Stimulated activated naive CD8-positive, alpha-beta T cell treated with anti-CD3 and anti-CD28 coated beads, Interleukin-15, Interleukin-2, amounts not matched to agents 100 ng/mL and 50 ng/mL, for 24 hours (primary cell): ENCODE results near the gene B3GNT7.
A peak's percentile ranks its signal among the peaks of the same experiment; 100 is the strongest.
"Not testable (repeated sequence)": the region's sequence is repeated elsewhere in the genome, so short reads cannot be mapped to it uniquely, and the experiment has no call there.

Experiments used
- H3K27ac Mint-ChIP-seq: one replicate; pipeline ENCODE4 v1.8.0; 2021; ENCODE audit warnings: mild to moderate bottlenecking, mixed read lengths
- H3K27me3 Mint-ChIP-seq: one replicate; pipeline ENCODE4 v1.8.0; 2021; ENCODE audit warnings: mixed read lengths
- H3K36me3 Mint-ChIP-seq: one replicate; pipeline ENCODE4 v1.8.0; 2021; ENCODE audit warnings: low read depth, mixed read lengths
- H3K4me1 Mint-ChIP-seq: one replicate; pipeline ENCODE4 v1.8.0; 2021; ENCODE audit warnings: low read depth, mixed read lengths
- H3K4me3 Mint-ChIP-seq: one replicate; pipeline ENCODE4 v1.8.0; 2021; ENCODE audit warnings: mild to moderate bottlenecking, mixed read lengths
- H3K9me3 Mint-ChIP-seq: one replicate; pipeline ENCODE4 v1.8.0; 2021; ENCODE audit warnings: mixed read lengths

B3GNT7 gene

GRCh38 chr2:231374771-231375170, 20.7 kb upstream of the B3GNT7 start:
- Mint-ChIP-seq H3K9me3 (no peaks in the 10 kb centered on the region), H3K27me3 (no peaks in the 10 kb centered on the region), H3K36me3 (no peaks in the 10 kb centered on the region), H3K27ac (no peak overlapping the region), H3K4me3 (no peak overlapping the region), H3K4me1 (no peaks in the 10 kb centered on the region)

GRCh38 chr2:231375994-231376615, 19.4 kb upstream of the B3GNT7 start:
- H3K9me3 Mint-ChIP-seq, H3K36me3 Mint-ChIP-seq, H3K27ac Mint-ChIP-seq, H3K4me3 Mint-ChIP-seq, H3K4me1 Mint-ChIP-seq, H3K27me3 Mint-ChIP-seq: not testable (repeated sequence)

- Mint-ChIP-seq H3K4me1 (no peaks in the 10 kb centered on the region), H3K36me3 (no peaks in the 10 kb centered on the region), H3K27ac (no peak overlapping the region), H3K27me3 (no peaks in the 10 kb centered on the region), H3K9me3 (no peaks in the 10 kb centered on the region), H3K4me3 (no peak overlapping the region)
Observed at GRCh38 chr2:231376857-231377256, 18.7 kb upstream of the B3GNT7 start.

GRCh38 chr2:231378026-231378722, 17.3 kb upstream of the B3GNT7 start:
- Mint-ChIP-seq H3K36me3 (no peaks in the 10 kb centered on the region), H3K27me3 (no peaks in the 10 kb centered on the region), H3K9me3 (no peaks in the 10 kb centered on the region), H3K27ac (no peak overlapping the region), H3K4me1 (no peaks in the 10 kb centered on the region), H3K4me3 (no peak overlapping the region)

DNA sequence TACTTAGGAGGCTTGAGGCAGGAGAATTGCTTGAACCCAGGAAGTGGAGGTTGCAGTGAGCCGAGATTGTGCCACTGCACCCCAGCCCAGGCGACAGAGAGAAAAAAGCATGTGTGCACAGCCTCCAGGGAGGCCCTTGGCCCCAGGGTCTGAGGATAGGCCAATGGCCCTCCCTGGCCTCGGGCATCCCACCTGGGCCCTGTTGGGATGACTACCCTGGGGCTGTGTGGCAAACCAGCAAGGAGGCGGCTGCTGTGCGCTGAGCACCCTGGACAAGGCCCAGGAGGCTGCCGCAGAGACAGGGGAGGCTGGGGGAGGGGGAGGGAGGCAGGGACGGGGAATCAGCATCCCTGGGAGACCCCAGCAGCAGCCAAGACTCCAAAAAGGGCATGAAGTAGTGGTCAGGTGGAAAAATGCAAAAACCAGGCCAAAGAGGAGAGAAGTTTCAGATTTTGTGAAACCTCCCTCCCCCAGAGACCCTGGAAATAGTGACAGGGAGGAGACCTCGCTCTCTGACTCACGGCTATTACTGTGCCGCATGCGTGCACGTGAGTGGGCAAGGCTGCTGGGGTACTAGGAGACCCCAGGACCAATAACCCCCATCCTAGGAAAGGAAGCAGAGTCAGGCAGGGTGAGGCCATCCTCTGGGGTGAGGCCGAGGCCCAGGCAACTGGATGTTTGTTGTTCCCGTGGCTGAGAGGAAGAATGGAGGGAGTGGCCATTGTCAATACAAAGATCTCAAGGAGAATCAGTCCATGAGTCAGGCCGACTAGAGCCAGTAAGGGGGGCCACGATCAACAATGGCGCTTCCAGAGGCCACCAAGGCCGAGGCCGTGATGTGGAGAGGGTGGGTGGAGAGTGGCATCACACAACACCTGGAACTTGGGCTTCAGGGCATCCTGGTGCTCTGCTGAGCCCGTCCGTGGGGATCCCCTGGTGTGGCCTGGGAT, 16.0 kb upstream of the B3GNT7 start:
- no peaks in the 10 kb centered on the region for H3K27me3 Mint-ChIP-seq
- H3K36me3 Mint-ChIP-seq: no peaks in the 10 kb centered on the region
- H3K4me1 Mint-ChIP-seq: no peaks in the 10 kb centered on the region
- peaks cover 4% of the 10 kb centered on the region for H3K9me3 Mint-ChIP-seq
- no peak overlapping the region for H3K27ac Mint-ChIP-seq
- no peak overlapping the region for H3K4me3 Mint-ChIP-seq

- no peak overlapping the region for H3K4me3 Mint-ChIP-seq
- H3K9me3 Mint-ChIP-seq: peaks cover 11% of the 10 kb centered on the region
- H3K36me3 Mint-ChIP-seq: no peaks in the 10 kb centered on the region
- H3K27me3 Mint-ChIP-seq: no peaks in the 10 kb centered on the region
- H3K4me1 Mint-ChIP-seq: no peaks in the 10 kb centered on the region
- no peak overlapping the region for H3K27ac Mint-ChIP-seq
Observed at GRCh38 chr2:231380307-231380706, 15.2 kb upstream of the B3GNT7 start.

- H3K27ac Mint-ChIP-seq: peak overlapping the region; percentile 41
- H3K27me3 Mint-ChIP-seq: no peaks in the 10 kb centered on the region
- H3K9me3 Mint-ChIP-seq: peaks cover 11% of the 10 kb centered on the region
- no peaks in the 10 kb centered on the region for H3K36me3 Mint-ChIP-seq
- no peaks in the 10 kb centered on the region for H3K4me1 Mint-ChIP-seq
- H3K4me3 Mint-ChIP-seq: no peak overlapping the region
Observed at GRCh38 chr2:231380991-231381847, 14.3 kb upstream of the B3GNT7 start.

GRCh38 chr2:231382116-231382515, 13.4 kb upstream of the B3GNT7 start:
- H3K4me3 Mint-ChIP-seq: no peak overlapping the region
- no peaks in the 10 kb centered on the region for H3K27me3 Mint-ChIP-seq
- no peaks in the 10 kb centered on the region for H3K4me1 Mint-ChIP-seq
- no peaks in the 10 kb centered on the region for H3K36me3 Mint-ChIP-seq
- H3K9me3 Mint-ChIP-seq: peaks cover 11% of the 10 kb centered on the region
- H3K27ac Mint-ChIP-seq: no peak overlapping the region

DNA sequence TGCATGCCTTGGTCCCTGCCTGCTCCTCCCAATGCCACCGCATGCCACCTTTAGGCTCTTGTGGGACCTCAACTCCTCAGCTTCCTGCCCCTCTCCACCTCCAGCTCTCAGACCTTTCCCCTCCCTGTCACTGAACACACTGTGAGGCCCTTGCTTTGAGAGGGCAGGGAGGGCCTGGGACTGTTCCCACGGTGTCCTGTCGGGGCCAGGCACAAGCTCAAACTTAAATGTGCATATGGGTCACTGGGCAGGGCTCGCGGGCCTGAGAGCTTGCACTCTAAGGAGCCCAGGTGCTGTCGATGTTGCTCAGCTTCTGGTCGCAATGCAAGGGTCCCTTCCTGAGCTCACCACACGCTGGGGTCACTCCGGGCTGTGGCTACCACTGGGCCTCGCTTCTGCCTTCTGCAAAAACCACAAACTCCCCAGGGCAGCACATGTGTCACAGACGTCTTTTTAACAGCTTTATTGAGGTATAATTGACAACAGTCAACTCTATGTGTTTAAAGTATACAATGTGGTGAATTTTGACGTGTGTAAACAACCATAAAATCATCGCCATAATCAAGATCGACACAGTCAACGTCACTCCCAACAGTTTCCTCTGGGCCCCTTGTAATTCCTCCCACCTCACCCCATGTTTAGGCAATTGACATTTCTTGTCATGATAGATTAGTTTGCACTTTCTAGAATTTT, 11.9 kb upstream of the B3GNT7 start:
- Mint-ChIP-seq H3K9me3 (peaks cover 11% of the 10 kb centered on the region), H3K4me1 (no peaks in the 10 kb centered on the region), H3K36me3 (no peaks in the 10 kb centered on the region), H3K27me3 (no peaks in the 10 kb centered on the region), H3K4me3 (no peak overlapping the region), H3K27ac (no peak overlapping the region)

- Mint-ChIP-seq H3K27ac (no peak overlapping the region), H3K4me3 (no peak overlapping the region), H3K9me3 (peaks cover 11% of the 10 kb centered on the region), H3K36me3 (no peaks in the 10 kb centered on the region), H3K4me1 (no peaks in the 10 kb centered on the region), H3K27me3 (no peaks in the 10 kb centered on the region)
Observed at GRCh38 chr2:231384109-231384435, 11.4 kb upstream of the B3GNT7 start.

- no peaks in the 10 kb centered on the region for H3K27me3 Mint-ChIP-seq
- no peak overlapping the region for H3K4me3 Mint-ChIP-seq
- peaks cover 11% of the 10 kb centered on the region for H3K9me3 Mint-ChIP-seq
- no peaks in the 10 kb centered on the region for H3K36me3 Mint-ChIP-seq
- H3K27ac Mint-ChIP-seq: no peak overlapping the region
- H3K4me1 Mint-ChIP-seq: no peaks in the 10 kb centered on the region
Observed at GRCh38 chr2:231384970-231385369, 10.5 kb upstream of the B3GNT7 start.

- H3K9me3 Mint-ChIP-seq: peaks cover 11% of the 10 kb centered on the region
- no peak overlapping the region for H3K27ac Mint-ChIP-seq
- H3K27me3 Mint-ChIP-seq: no peaks in the 10 kb centered on the region
- no peaks in the 10 kb centered on the region for H3K36me3 Mint-ChIP-seq
- H3K4me3 Mint-ChIP-seq: no peak overlapping the region
- H3K4me1 Mint-ChIP-seq: no peaks in the 10 kb centered on the region
Observed at GRCh38 chr2:231385429-231385828, 10.1 kb upstream of the B3GNT7 start.

GRCh38 chr2:231386446-231386845, 9.1 kb upstream of the B3GNT7 start:
- no peaks in the 10 kb centered on the region for H3K36me3 Mint-ChIP-seq
- peaks cover 2% of the 10 kb centered on the region for H3K4me1 Mint-ChIP-seq
- H3K27ac Mint-ChIP-seq: no peak overlapping the region
- H3K4me3 Mint-ChIP-seq: no peak overlapping the region
- H3K27me3 Mint-ChIP-seq: peaks cover under 1% of the 10 kb centered on the region
- H3K9me3 Mint-ChIP-seq: peaks cover 11% of the 10 kb centered on the region
